HTR-8/SVneo (cell line): Measurements from ENCODE around the gene ZNG1F.
"Not testable (repeated sequence)": the region's sequence is repeated elsewhere in the genome, so short reads cannot be mapped to it uniquely, and the experiment has no call there.

ENCODE experiments used
- DNase-seq: peaks from one replicate; pipeline ENCODE4 v3.0.0; 2011; ENCODE audit warnings: low spot score, mixed read lengths; ENCODE audit not compliant: insufficient read length
- FAIRE-seq: peaks from 2 replicates; lab custom pipeline; 2011; peaks lifted over from hg19 to GRCh38; lab: Jason Lieb, UNC

ZNG1F gene

GRCh38 chr9:41189217-41189616 is at the start of gene ZNG1F:
Gene ZNG1F (minus strand): TSS chr9:41189317. CDS start chr9:41189258, 59 bp downstream.
- DNase-seq, FAIRE-seq: not testable (repeated sequence)

GRCh38 chr9:41237110-41237749 is 48.1 kb upstream of the ZNG1F start:
- not testable (repeated sequence) for DNase-seq

GRCh38 chr9:41236486-41237109 is 47.5 kb upstream of the ZNG1F start:
- not testable (repeated sequence) for FAIRE-seq, DNase-seq

More at GRCh38 chr9:41237110-41237749, 48.1 kb upstream of the ZNG1F start:
- not testable (repeated sequence) for FAIRE-seq

GRCh38 chr9:41234811-41235805 is 46.0 kb upstream of the ZNG1F start:
- not testable (repeated sequence) for FAIRE-seq, DNase-seq

GRCh38 chr9:41234221-41234620 is 45.1 kb upstream of the ZNG1F start:
- FAIRE-seq, DNase-seq: not testable (repeated sequence)

GRCh38 chr9:41232326-41232725 is 43.2 kb upstream of the ZNG1F start:
- not testable (repeated sequence) for FAIRE-seq, DNase-seq

GRCh38 chr9:41230418-41230817 is 41.3 kb upstream of the ZNG1F start:
- not testable (repeated sequence) for DNase-seq, FAIRE-seq

- FAIRE-seq (no peak), DNase-seq (peak; percentile 5)
Measured at GRCh38 chr9:41229408-41230401, 40.6 kb upstream of the ZNG1F start.

GRCh38 chr9:41219831-41220230 is 30.7 kb upstream of the ZNG1F start:
- not testable (repeated sequence) for FAIRE-seq, DNase-seq

GRCh38 chr9:41188439-41188838 is 678 bp downstream of the ZNG1F start:
- not testable (repeated sequence) for FAIRE-seq, DNase-seq

- FAIRE-seq, DNase-seq: not testable (repeated sequence)
Measured at GRCh38 chr9:41174994-41175393, 14.1 kb downstream of the ZNG1F start.

- FAIRE-seq, DNase-seq: not testable (repeated sequence)
Measured at GRCh38 chr9:41150116-41150515, 39.0 kb downstream of the ZNG1F start.

GRCh38 chr9:41141878-41142277 is 47.2 kb downstream of the ZNG1F start:
- FAIRE-seq, DNase-seq: not testable (repeated sequence)

GRCh38 chr9:41128581-41128980 is 60.5 kb downstream of the ZNG1F start, which contains the start of gene FOXD4L6:
Gene FOXD4L6 (minus strand): TSS chr9:41128681. CDS start chr9:41128383, 298 bp downstream.
- not testable (repeated sequence) for DNase-seq, FAIRE-seq

- DNase-seq, FAIRE-seq: not testable (repeated sequence)
Measured at GRCh38 chr9:41126746-41127446, 62.2 kb downstream of the ZNG1F start.

GRCh38 chr9:41125936-41126335 is 63.2 kb downstream of the ZNG1F start:
- not testable (repeated sequence) for DNase-seq, FAIRE-seq

GRCh38 chr9:41125109-41125658 is 63.9 kb downstream of the ZNG1F start:
- not testable (repeated sequence) for DNase-seq, FAIRE-seq
